Fibroblast of the aortic adventitia (primary cell): Measurements from ENCODE around the gene SNAPC4. TPM values are rescaled to one million over a fixed set of nuclear protein-coding genes. Genes with fewer than 3 reads are reported as not detected.

Source experiments
- DNase-seq: peaks from one replicate; pipeline ENCODE4 v3.0.0-alpha.2; 2010; ENCODE audit warnings: low read depth
- H3K4me3 ChIP-seq: 2 replicates; pipeline ENCODE4 v1.5.1; 2011; ENCODE audit warnings: low read depth, mild to moderate bottlenecking, control low read depth, low read length, moderate library complexity
- CTCF ChIP-seq: IDR thresholded peaks from 2 replicates; pipeline ENCODE4 v1.5.1; 2011; ENCODE audit warnings: mild to moderate bottlenecking, low read length, control low read depth, inconsistent platforms; ENCODE audit not compliant: insufficient read depth
- total RNA-seq: library from RNA; depleted of rRNA; stranded (reverse); fragments of >200 nt; gene quantifications from 2 replicates; pipeline ENCODE4 v1.2.3, GENCODE V29; 2012; ENCODE audit warnings: low replicate concordance

Gene SNAPC4
- total RNA-seq, 1 donor, result 12.1 TPM

GRCh38 chr9:136371533-136371880, 28.5 kb downstream of the SNAPC4 start:
- no peak for DNase-seq
- no peak overlapping the region for H3K4me3 ChIP-seq
- no peak for TF ChIP-seq CTCF

GRCh38 chr9:136370687-136371532, 29.1 kb downstream of the SNAPC4 start:
- H3K4me3 ChIP-seq, result no peak overlapping the region
- no peak for TF ChIP-seq CTCF
- DNase-seq, result no peak

- DNase-seq, result no peak
- no peak overlapping the region for H3K4me3 ChIP-seq
- TF ChIP-seq CTCF, result no peak
These were observed 29.9 kb downstream of the SNAPC4 start for GRCh38 chr9:136370037-136370436.

GRCh38 chr9:136368190-136368589, 31.8 kb downstream of the SNAPC4 start:
- no peak for DNase-seq
- no peak overlapping the region for H3K4me3 ChIP-seq
- no peak for TF ChIP-seq CTCF

- no peak for DNase-seq
- no peak for TF ChIP-seq CTCF
- no peak overlapping the region for H3K4me3 ChIP-seq
These were observed 32.4 kb downstream of the SNAPC4 start for GRCh38 chr9:136367296-136368145.

- DNase-seq, result no peak
- H3K4me3 ChIP-seq, result no peak overlapping the region
- TF ChIP-seq CTCF, result no peak
These were observed 33.1 kb downstream of the SNAPC4 start for GRCh38 chr9:136366826-136367225.
